BJ (cell line): ENCODE measurements around the gene CNOT10. TPM values are rescaled to one million over a fixed set of nuclear protein-coding genes. Genes with fewer than 3 reads are reported as not detected.

Source experiments
- CTCF ChIA-PET: fragments of 350-600 bp; formaldehyde crosslinking; extraction: SDS; loops from one replicate; lab custom pipeline; 2021; ENCODE audit warnings: antibody characterized with exemption, inconsistent platforms; lab: Yijun Ruan, JAX
- POLR2A ChIA-PET: fragments of 300-600 bp; sonication (Branson Sonifier 250); formaldehyde crosslinking; extraction: SDS; loops from one replicate; lab custom pipeline; 2021; ENCODE audit warnings: antibody characterized with exemption; lab: Charles Lee
- DNase-seq: peaks from one replicate; pipeline ENCODE4 v3.0.0-alpha.2; 2011; ENCODE audit warnings: low read depth
- H3K27me3 ChIP-seq: 2 replicates; pipeline ENCODE4 v1.6.0; 2011; ENCODE audit warnings: low read length; ENCODE audit not compliant: control insufficient read depth, insufficient read depth
- H3K36me3 ChIP-seq: 2 replicates; pipeline ENCODE4 v1.5.1; 2011; ENCODE audit warnings: low read length; ENCODE audit not compliant: control insufficient read depth, insufficient read depth
- H3K4me3 ChIP-seq: 2 replicates; pipeline ENCODE4 v1.5.1; 2011; ENCODE audit warnings: low read depth, mild to moderate bottlenecking, control low read depth, low read length
- CTCF ChIP-seq: IDR thresholded peaks from 2 replicates; pipeline ENCODE4 v1.5.1; 2011; ENCODE audit warnings: low read depth, mild to moderate bottlenecking, control low read depth, inconsistent platforms, low read length, moderate library complexity; ENCODE audit not compliant: insufficient read depth
- polyA minus RNA-seq: library from RNA; depleted of rRNA, polyadenylated mRNA; stranded (reverse); fragments of >200 nt; gene quantifications from 2 replicates; pipeline ENCODE4 v1.2.3, GENCODE V29; 2011; rRNA and poly(A)+ RNA removed
- polyA plus RNA-seq: library from polyadenylated mRNA; depleted of rRNA; stranded (reverse); fragments of >200 nt; gene quantifications from 2 replicates; pipeline ENCODE4 v1.2.3, GENCODE V29; 2011; rRNA removed

Gene CNOT10
- polyA plus RNA-seq (20.0 and 26.4 TPM in 2 replicates), polyA minus RNA-seq (12.3 and 14.5 TPM in 2 replicates)

DNA sequence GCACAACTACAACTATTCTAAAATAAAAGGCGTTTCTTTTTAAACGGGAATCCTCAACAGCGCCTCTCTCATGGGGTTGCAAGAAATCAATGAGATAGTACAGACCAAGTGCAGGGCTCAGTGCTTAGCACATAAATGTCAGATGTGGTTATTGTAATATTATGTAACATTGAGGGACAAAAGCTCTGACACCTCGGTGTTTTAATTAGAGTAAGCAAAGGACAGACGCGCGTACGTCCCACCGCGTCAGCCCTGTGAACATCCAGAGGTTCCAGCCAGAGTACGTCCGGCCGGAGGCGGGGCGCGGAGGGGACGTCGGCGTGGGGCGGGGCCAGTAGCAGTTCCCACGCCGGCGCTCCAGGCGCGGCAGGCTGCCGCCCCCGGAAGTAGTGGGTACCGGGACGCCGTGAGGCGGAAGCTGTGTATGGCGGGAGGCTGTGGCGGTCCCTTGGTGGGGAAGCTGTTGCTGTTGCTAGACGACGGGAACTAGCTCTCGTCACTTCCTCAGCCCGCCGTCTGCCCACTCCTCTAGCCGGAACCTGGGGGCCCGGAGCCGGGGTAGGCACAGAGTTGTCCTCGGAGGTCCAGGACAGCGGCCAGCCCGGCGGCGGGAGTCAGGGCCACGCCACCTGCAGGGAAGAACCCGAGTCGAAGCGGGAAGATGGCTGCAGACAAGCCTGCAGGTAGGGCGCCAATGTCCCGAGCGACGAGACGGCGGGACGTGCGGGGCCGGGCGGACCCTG is at the start of gene CNOT10:
TSS of gene CNOT10 (plus strand) at position 389 of the 743 bp plus-strand sequence. CDS start at position 662, 273 bp downstream.
- H3K36me3 ChIP-seq = no peaks in the 10 kb centered on the region
- H3K4me3 ChIP-seq = peak within 1 kb of the TSS; percentile 96
- TF ChIP-seq CTCF = peak; percentile 34
- peak; percentile 71 for DNase-seq
- H3K27me3 ChIP-seq = no peaks in the 10 kb centered on the region
- ChIA-PET POLR2A (interaction anchor here (0.5 kb wide), 1 partner anchor 18 kb away, joined by 5 read pairs; no protein-coding TSS in a partner anchor), CTCF (interaction anchor here (0.7 to 1.3 kb wide), 4 partner anchors 11 to 217 kb away, joined by 3 read pairs; no protein-coding TSS in a partner anchor)

DNA sequence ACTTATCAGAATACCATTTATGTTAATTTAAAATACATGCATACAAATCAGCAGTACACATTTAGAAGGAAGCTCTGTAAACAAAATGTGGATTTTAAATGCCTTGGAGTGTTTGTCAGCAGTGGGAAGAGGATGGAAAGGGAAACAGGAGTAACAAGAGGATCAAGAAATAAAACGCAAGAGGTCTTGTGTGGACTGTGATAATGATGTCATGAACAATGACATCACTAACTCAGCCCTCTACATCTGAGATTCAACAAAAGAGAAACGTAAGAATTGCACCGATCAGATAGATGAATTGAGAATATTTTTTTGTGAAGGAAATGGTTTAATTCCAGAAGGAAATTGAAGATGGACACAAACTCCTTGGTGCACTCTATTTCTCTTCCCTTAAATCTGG is 44.0 kb upstream of the CNOT10 start:
- H3K4me3 ChIP-seq = no peak overlapping the region
- CTCF ChIA-PET = interaction anchor here (1.2 kb wide), 1 partner anchor 13 kb away, joined by 4 read pairs; no protein-coding TSS in a partner anchor
- no peak for DNase-seq
- POLR2A ChIA-PET = no interaction called here
- TF ChIP-seq CTCF = no peak
- no peaks in the 10 kb centered on the region for H3K36me3 ChIP-seq
- H3K27me3 ChIP-seq = no peaks in the 10 kb centered on the region

GRCh38 chr3:32641356-32641755 is 43.6 kb upstream of the CNOT10 start:
- peak; percentile 21 for DNase-seq
- POLR2A ChIA-PET = no interaction called here

GRCh38 chr3:32643354-32643753 is 41.6 kb upstream of the CNOT10 start:
- no peaks in the 10 kb centered on the region for H3K27me3 ChIP-seq
- no peak for TF ChIP-seq CTCF
- no peak overlapping the region for H3K4me3 ChIP-seq
- no peak for DNase-seq
- POLR2A ChIA-PET = interaction anchor here (0.5 kb wide), 1 partner anchor 624 kb away, joined by 5 read pairs; no protein-coding TSS in a partner anchor
- CTCF ChIA-PET = interaction anchor here (0.6 kb wide), 1 partner anchor 104 kb away, joined by 3 read pairs; no protein-coding TSS in a partner anchor
- no peaks in the 10 kb centered on the region for H3K36me3 ChIP-seq

More at GRCh38 chr3:32641356-32641755, 43.6 kb upstream of the CNOT10 start:
- no peak for TF ChIP-seq CTCF
- Histone ChIP-seq H3K27me3 (no peaks in the 10 kb centered on the region), H3K4me3 (no peak overlapping the region), H3K36me3 (no peaks in the 10 kb centered on the region)
- CTCF ChIA-PET = interaction anchor here (1.2 kb wide), 1 partner anchor 13 kb away, joined by 4 read pairs; no protein-coding TSS in a partner anchor

- Histone ChIP-seq H3K27me3 (no peaks in the 10 kb centered on the region), H3K4me3 (no peak overlapping the region), H3K36me3 (no peaks in the 10 kb centered on the region)
- ChIA-PET POLR2A (interaction anchor here (0.5 kb wide), 1 partner anchor 625 kb away, joined by 5 read pairs; no protein-coding TSS in a partner anchor), CTCF (no interaction called here)
- no peak for DNase-seq
- no peak for TF ChIP-seq CTCF
Measured at GRCh38 chr3:32643816-32644215, 41.2 kb upstream of the CNOT10 start.
